LNCAP (cell line): Measurements from ENCODE around the gene POMGNT1.

Experiments used
- CTCF ChIP-seq: fragments of 450-650 bp; IDR thresholded peaks from 2 replicates; pipeline ENCODE4 v1.5.1; 2017; ENCODE audit warnings: mild to moderate bottlenecking

The POMGNT1 gene

GRCh38 chr1:46197560-46197963, 672 bp downstream of the POMGNT1 start:
- TF ChIP-seq CTCF, result no peak

- TF ChIP-seq CTCF, result no peak
These were observed 1.6 kb downstream of the POMGNT1 start for GRCh38 chr1:46196609-46197008.

- TF ChIP-seq CTCF, result no peak
These were observed 3.5 kb downstream of the POMGNT1 start for GRCh38 chr1:46194641-46195193.

- TF ChIP-seq CTCF, result no peak
These were observed 4.2 kb downstream of the POMGNT1 start for GRCh38 chr1:46193984-46194570.

- TF ChIP-seq CTCF, result no peak
These were observed 4.9 kb downstream of the POMGNT1 start for GRCh38 chr1:46193285-46193684.

- no peak for TF ChIP-seq CTCF
These were observed 6.1 kb downstream of the POMGNT1 start for GRCh38 chr1:46192171-46192570.

GRCh38 chr1:46191033-46191701, 7.1 kb downstream of the POMGNT1 start:
- TF ChIP-seq CTCF, result no peak
